Anterior cingulate cortex (tissue), 58 donors: ENCODE measurements around the gene ITPR1.

Source experiments
- DNase-seq, 58 donors: peaks; one replicate each; lab custom pipeline; 2025; lab: John Stamatoyannopoulos, UW

Gene ITPR1

DNA sequence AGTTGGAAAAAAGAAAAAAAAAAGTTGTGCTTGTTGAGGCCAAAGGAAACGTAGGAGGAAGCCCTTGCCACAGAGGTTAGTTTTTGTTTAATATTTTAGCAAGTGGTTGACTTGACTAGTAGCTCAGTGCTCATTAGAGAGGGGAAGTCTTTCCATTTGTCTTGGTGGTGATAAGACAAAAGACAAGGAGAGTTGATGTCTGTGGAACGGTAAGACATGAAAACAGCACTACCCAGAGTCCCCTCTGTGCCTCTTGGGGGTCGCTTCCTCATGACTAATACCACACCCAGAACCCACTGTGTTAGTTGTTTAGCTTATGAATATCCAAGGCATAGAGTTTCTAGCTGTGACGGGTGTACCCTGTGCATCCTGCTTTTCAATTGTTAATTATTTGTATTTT lies 211.4 kb downstream of the ITPR1 start:
- no peak for DNase-seq

- DNase-seq, result no peak
Measured at GRCh38 chr3:4707324-4707723, 214.2 kb downstream of the ITPR1 start.

DNA sequence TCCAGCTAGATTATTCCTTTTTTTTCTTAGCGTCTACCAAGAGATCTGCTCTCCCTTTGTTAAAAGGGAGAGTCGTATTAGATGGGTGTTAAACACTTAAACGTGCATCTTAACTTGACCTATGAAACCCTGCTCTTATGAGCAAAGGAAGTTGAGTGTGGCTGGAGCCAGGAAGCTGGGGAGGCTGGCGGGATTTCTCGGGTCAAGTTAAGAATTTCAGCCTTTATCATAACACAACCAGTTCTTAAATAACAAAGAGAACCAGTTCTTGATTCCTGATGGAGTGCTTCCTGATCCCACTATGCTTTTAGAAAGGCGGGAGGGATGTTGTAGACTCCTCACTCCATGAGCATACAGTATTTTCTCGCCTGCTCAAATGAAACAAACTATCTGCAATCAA lies 215.1 kb downstream of the ITPR1 start:
- DNase-seq, result no peak

DNA sequence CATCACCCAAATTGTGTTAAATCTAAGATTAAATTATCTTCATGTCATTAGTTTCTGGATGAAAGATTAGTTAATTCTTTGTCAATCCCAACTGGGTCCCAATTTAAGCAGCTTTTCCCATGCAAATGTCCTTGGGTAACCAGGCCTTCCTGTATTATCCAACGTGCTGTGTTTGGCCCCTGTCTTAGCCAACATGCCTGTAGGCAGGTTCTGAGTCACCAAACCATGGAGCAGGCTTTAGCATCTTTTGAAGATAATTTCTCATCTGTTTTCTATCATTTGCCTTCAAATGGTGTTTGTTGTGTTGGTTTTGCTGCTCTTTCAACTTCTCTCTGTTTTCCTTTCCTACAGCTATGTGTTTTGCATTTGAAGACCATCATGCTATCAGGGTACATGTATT lies 216.2 kb downstream of the ITPR1 start:
- no peak for DNase-seq

DNA sequence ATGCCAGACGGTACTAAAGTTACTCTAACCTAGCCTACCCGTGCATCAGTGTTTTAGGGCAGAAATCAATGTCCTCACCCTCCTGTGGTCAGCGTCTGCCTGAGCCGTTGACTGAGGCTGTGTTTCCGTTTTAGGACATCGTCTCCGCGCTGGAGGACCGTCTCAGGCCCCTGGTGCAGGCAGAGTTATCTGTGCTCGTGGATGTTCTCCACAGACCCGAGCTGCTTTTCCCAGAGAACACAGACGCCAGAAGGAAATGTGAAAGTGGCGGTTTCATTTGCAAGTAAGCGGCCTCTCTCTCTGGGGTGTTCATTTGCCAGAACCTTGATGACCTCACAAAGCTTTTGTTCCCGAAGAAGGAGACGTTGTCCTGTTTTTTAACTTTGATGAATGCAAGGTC lies 217.0 kb downstream of the ITPR1 start:
- DNase-seq, result no peak

DNA sequence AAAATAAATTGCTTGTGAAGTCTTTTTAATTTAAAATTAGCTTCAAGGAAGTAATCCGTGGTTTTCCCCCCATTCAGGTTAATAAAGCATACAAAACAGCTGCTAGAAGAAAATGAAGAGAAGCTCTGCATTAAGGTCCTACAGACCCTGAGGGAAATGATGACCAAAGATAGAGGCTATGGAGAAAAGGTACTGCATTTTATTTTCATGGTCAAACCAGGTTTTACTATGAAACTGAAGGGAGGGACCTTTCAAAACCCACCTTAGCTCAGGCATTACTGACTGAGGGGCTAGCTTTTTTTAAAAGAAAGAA lies 218.5 kb downstream of the ITPR1 start:
- no peak for DNase-seq

GRCh38 chr3:4712109-4712508 lies 219.0 kb downstream of the ITPR1 start:
- DNase-seq, result no peak

DNA sequence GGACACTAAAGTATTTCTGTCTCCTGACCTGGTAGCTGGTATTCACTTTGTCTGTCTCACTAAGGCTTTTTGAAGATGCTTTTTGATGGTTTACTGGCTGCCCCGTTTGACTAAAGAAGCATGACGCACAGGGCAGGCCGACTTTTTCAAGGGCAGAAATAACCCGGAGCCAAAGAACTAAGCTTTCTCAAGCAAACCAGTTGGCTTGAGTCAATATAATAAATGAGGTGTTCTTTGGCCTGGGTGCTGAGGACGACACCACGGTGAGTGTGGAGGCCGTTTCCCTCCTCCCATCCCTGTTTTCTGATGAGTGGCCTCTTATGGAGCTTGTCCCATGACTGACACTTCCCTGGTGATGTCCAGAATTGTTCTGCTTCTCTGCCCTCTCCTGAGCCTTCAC lies 220.9 kb downstream of the ITPR1 start:
- no peak for DNase-seq

DNA sequence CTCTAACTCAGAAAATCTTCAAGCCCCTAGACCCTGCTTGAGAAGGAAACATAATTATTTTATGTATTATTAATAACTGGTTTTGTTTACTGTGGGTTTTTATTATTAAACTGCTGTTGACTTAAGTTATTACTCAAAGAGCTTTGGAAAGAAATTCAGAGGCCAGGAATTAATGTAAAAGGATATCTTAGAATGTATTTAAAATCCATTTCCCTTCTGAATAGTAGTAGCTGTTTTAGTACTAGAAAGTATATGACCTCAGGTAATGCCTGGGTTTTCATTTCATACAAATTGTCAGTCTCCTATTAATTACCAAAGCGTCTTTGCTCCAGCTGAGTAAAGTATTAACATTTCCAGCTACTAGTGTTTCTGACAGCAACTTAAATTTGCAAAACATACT lies 223.1 kb downstream of the ITPR1 start:
- no peak for DNase-seq

GRCh38 chr3:4716706-4717362 lies 223.7 kb downstream of the ITPR1 start:
- DNase-seq, result no peak

- no peak for DNase-seq
Measured at GRCh38 chr3:4717363-4717740, 224.2 kb downstream of the ITPR1 start.

GRCh38 chr3:4718179-4718736 lies 225.1 kb downstream of the ITPR1 start:
- no peak for DNase-seq

GRCh38 chr3:4719046-4719501 lies 225.9 kb downstream of the ITPR1 start:
- DNase-seq, result no peak

DNA sequence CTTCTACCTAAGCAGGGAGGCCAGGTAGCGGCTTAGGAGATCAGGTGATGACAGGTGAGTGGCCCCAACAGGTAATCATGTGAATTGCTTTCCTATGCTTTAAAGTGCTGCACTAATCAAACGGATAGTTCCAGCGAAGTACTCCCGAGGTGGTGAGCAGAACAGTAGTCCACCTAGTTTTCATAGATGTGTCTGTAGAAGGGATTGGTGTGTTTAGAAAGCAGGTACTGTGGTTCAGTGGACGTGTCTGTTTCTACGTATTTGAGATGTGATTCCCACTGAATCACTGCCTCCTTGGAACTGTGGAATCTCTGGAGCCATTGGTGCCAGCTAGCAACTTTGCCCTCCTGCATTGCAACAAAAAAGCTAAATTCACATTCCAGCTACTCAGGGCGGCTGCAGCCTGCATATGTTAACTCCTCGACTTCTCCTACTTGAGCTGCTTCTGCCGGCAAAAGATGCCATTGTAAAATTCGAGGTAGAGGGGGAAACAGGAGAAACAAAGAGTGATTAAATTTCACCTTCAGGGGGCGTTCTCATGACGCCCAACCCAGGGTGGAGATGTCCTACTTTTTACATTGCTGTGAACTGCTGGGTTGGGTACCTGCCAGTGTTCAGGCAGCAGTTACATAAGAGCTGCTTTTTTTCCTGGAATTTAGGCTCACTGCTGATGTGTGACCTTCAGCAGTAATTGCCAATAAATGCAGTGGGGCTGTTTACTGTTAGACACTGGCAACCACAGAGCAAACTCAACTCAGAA lies 227.3 kb downstream of the ITPR1 start:
- DNase-seq, result peak in 45 of 58 donors; percentile 7 to 80 (median 48)

GRCh38 chr3:4721511-4721911 lies 228.4 kb downstream of the ITPR1 start:
- DNase-seq, result peak in 3 of 58 donors; percentile 11 to 17 (median 13)

DNA sequence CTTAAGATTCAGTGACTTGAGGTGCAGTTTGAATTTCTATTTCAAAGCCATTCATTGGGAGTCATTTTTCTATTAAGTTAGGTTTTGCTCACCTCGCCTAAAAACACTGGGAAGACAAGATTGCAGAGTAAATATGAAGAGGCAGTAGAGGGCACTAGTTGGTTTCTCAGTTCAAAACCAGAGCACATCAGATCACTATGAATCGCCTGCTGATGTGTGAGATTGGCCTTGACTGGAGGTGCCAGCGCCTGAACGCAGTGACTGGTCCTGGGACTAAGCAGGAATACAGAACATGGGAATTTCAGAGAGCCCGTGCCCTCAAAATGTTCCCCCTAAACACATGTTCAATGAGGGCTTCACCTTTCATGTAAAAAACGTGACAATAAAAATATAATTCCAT lies 229.0 kb downstream of the ITPR1 start:
- DNase-seq, result peak in 19 of 58 donors; percentile 5 to 71 (median 16)

DNA sequence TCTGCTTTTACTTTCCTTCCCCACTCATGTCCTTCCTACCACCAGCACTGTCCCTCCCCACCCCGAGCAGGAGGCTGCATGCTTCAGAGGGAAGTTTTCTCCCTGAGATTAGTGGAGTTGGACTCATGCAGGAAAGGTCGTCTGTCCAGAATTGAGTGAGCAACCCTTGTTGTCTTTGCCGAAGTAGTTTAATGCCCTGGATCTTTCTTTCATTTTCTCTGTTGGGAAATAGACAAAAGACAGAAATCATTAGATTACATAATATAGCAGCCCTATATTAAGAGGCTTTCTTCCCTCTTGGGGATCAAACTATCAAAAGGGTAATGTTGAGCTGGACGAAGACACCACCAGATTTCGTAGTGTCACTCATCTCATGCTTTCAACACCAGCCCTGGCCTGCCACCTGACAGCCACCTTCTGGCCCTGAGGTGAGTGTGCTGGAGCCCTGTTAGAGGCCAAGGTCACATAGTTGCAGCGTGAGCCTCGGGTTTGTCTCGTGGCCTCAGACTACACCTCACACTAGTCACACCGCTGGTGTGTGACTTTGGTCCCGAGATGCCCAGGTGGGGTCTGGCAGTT lies 231.0 kb downstream of the ITPR1 start:
- DNase-seq, result no peak

GRCh38 chr3:4726549-4726948 lies 233.4 kb downstream of the ITPR1 start:
- no peak for DNase-seq

GRCh38 chr3:4729061-4729973 lies 236.2 kb downstream of the ITPR1 start:
- DNase-seq, result no peak

DNA sequence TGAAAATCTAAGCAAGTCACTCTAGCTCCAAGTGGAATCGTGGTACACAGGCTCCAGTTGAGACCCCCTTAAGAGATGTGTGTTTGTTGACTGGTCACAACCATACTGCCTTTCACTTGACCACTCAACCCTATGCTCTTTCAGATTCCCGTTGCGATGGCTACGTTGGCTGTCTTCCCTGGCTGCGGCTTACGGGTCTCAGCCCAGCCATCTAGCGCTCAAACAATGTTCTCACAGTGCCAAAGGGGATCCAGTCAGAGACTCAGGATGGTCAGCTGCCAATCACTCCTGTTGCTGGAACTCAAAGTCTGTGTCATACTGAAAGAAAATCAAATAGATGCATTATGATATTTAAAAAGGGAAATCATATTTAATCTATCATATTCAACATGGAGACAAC lies 237.6 kb downstream of the ITPR1 start:
- peak in 45 of 58 donors; percentile 19 to 93 (median 62) for DNase-seq
